Measurements from ENCODE around the gene FAM174A.

The FAM174A gene

DNA sequence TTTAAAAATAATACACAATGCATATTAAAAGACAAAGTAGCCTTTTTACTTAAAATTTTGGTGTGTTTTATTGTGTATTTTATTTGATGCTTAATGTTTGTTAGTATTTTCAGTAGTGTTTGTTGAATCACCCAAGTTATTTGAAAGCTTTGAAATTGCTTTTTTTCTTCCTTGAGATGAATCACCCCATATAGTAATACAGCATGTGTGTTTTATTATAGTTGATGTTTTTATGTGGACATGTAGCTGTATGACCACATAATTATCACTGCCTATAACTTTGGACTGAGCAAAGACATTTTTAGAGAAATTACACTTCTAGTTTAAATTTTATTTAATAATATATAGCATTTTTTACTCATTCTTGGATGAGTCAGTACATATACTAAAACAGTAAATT is 18.0 kb downstream of the FAM174A start:
- Histone ChIP-seq H2BK5ac (ENCODE audit: low read depth, low read length, poor library complexity, severe bottlenecking) (no peak overlapping the region), H3K4me3 (ENCODE audit: insufficient read depth in 1 of 2, low read depth in 1 of 2, low read length in 2 of 2) (no peak overlapping the region), H3K79me1 (replicated peaks; ENCODE audit: low read length, poor library complexity, severe bottlenecking) (peaks cover 9% of the 10 kb centered on the region), H3K9me3 (ENCODE audit: control insufficient read depth, low read length) (no peaks in the 10 kb centered on the region), H3K27ac (ENCODE audit: low read length, poor library complexity, severe bottlenecking) (no peak overlapping the region), H4K8ac (ENCODE audit: low read length) (no peak overlapping the region), H3K36me3 (ENCODE audit: control insufficient read depth in 1 of 2, insufficient read depth in 2 of 2, low read depth in 1 of 2, low read length in 2 of 2) (no peaks in the 10 kb centered on the region), H2BK12ac (ENCODE audit: low read length in 2 of 2) (no peak overlapping the region), H3K4me2 (ENCODE audit: low read length, poor library complexity, severe bottlenecking) (no peak overlapping the region), H3K9ac (ENCODE audit: low read length) (no peak overlapping the region), H3K4me1 (ENCODE audit: control insufficient read depth, insufficient read depth, low read depth, low read length) (peaks cover 5% of the 10 kb centered on the region), H2AFZ (ENCODE audit: low read depth, low read length) (no peak overlapping the region), H3K18ac (ENCODE audit: low read depth in 1 of 2, low read length in 2 of 2) (no peak overlapping the region), H4K91ac (ENCODE audit: low read length) (no peak overlapping the region), H2BK120ac (ENCODE audit: low read depth, low read length) (no peak overlapping the region), H3K14ac (ENCODE audit: low read length in 2 of 2) (no peak overlapping the region), H3K23ac (ENCODE audit: low read length in 2 of 2) (no peak overlapping the region), H3K27me3 (ENCODE audit: control insufficient read depth in 1 of 2, insufficient read depth in 1 of 2, low read length in 2 of 2) (no peaks in the 10 kb centered on the region), H3K4ac (ENCODE audit: low read depth in 1 of 2, low read length in 2 of 2) (no peak overlapping the region), H2BK15ac (ENCODE audit: low read depth, poor library complexity, severe bottlenecking) (no peak overlapping the region), H2AK5ac (ENCODE audit: low read length, severe bottlenecking) (no peak overlapping the region)
- DNase-seq = no peak

DNA sequence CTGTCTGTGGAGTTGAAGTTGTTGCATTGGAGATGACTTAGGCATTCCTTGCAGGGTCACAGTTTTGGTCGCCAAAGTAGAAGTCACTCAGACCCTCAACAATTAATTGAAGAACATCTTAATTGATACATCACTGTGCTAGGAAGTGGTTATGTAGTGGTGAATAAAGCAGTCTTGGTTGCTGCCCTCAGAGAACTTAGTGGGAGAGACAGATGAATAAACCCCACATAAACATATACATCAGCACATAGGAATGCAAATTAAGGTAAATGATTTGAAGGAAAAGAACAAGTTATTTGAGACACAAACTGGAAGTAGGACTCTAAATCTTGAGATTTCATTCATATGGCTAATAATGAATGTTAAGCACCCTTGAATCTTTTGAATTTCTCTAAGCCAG is 25.7 kb downstream of the FAM174A start:
- no peak overlapping the region for H4K8ac ChIP-seq (ENCODE audit: low read length)
- no peak overlapping the region for H2BK15ac ChIP-seq (ENCODE audit: low read depth, poor library complexity, severe bottlenecking)
- H2BK5ac ChIP-seq (ENCODE audit: low read depth, low read length, poor library complexity, severe bottlenecking) = no peak overlapping the region
- H3K36me3 ChIP-seq (ENCODE audit: control insufficient read depth in 1 of 2, insufficient read depth in 2 of 2, low read depth in 1 of 2, low read length in 2 of 2) = peaks cover 0 to 22% of the 10 kb centered on the region in 2 experiments
- DNase-seq = no peak
- H3K27me3 ChIP-seq (ENCODE audit: control insufficient read depth in 1 of 2, insufficient read depth in 1 of 2, low read length in 2 of 2) = no peaks in the 10 kb centered on the region
- H3K9me3 ChIP-seq (ENCODE audit: control insufficient read depth, low read length) = no peaks in the 10 kb centered on the region
- H2AFZ ChIP-seq (ENCODE audit: low read depth, low read length) = no peak overlapping the region
- H4K91ac ChIP-seq (ENCODE audit: low read length) = no peak overlapping the region
- WGBS = no CpG with 5 or more reads among the region's 1 CpG
- no peak overlapping the region for H3K4me2 ChIP-seq (ENCODE audit: low read length, poor library complexity, severe bottlenecking)
- no peak overlapping the region for H3K23ac ChIP-seq (ENCODE audit: low read length in 2 of 2)
- no peak overlapping the region for H3K18ac ChIP-seq (ENCODE audit: low read depth in 1 of 2, low read length in 2 of 2)
- no peak overlapping the region for H3K4ac ChIP-seq (ENCODE audit: low read depth in 1 of 2, low read length in 2 of 2)
- peaks cover 3% of the 10 kb centered on the region for H3K79me1 ChIP-seq (replicated peaks; ENCODE audit: low read length, poor library complexity, severe bottlenecking)
- no peak overlapping the region for H2BK120ac ChIP-seq (ENCODE audit: low read depth, low read length)
- no peak overlapping the region for H3K4me3 ChIP-seq (ENCODE audit: insufficient read depth in 1 of 2, low read depth in 1 of 2, low read length in 2 of 2)
- H3K14ac ChIP-seq (ENCODE audit: low read length in 2 of 2) = no peak overlapping the region
- no peak overlapping the region for H3K9ac ChIP-seq (ENCODE audit: low read length)
- no peaks in the 10 kb centered on the region for H3K4me1 ChIP-seq (ENCODE audit: control insufficient read depth, insufficient read depth, low read depth, low read length)
- H2AK5ac ChIP-seq (ENCODE audit: low read length, severe bottlenecking) = no peak overlapping the region
- H3K27ac ChIP-seq (ENCODE audit: low read length, poor library complexity, severe bottlenecking) = no peak overlapping the region
- H2BK12ac ChIP-seq (ENCODE audit: low read length in 2 of 2) = no peak overlapping the region

DNA sequence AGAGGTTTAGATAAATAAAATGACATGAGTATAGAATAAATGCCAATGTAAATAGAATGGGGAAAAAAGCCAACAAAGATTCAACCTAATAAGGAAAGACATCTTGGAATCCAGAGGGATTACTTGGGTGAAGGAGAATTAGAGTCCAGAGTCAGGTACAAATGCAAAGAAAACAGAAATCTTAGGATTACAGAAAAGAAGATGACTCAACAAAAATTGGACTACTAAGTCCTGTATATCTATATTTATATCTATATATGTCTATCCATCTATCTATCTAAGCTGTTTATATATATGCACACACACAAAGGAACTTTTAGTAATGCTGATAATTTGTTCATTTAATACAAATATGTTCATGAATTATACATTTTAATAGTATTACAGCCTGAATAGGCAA is 27.6 kb downstream of the FAM174A start:
- H3K4me3 ChIP-seq (ENCODE audit: insufficient read depth in 1 of 2, low read depth in 1 of 2, low read length in 2 of 2) = no peak overlapping the region
- no peak overlapping the region for H4K91ac ChIP-seq (ENCODE audit: low read length)
- no peak overlapping the region for H3K27ac ChIP-seq (ENCODE audit: low read length, poor library complexity, severe bottlenecking)
- H3K4me2 ChIP-seq (ENCODE audit: low read length, poor library complexity, severe bottlenecking) = no peak overlapping the region
- H3K36me3 ChIP-seq (ENCODE audit: control insufficient read depth in 1 of 2, insufficient read depth in 2 of 2, low read depth in 1 of 2, low read length in 2 of 2) = peaks cover 0 to 24% of the 10 kb centered on the region in 2 experiments
- no peak overlapping the region for H3K14ac ChIP-seq (ENCODE audit: low read length in 2 of 2)
- no peak overlapping the region for H2BK15ac ChIP-seq (ENCODE audit: low read depth, poor library complexity, severe bottlenecking)
- H3K9ac ChIP-seq (ENCODE audit: low read length) = no peak overlapping the region
- no peak overlapping the region for H2BK12ac ChIP-seq (ENCODE audit: low read length in 2 of 2)
- no peak for DNase-seq
- no peak overlapping the region for H3K4ac ChIP-seq (ENCODE audit: low read depth in 1 of 2, low read length in 2 of 2)
- no peaks in the 10 kb centered on the region for H3K4me1 ChIP-seq (ENCODE audit: control insufficient read depth, insufficient read depth, low read depth, low read length)
- H2AK5ac ChIP-seq (ENCODE audit: low read length, severe bottlenecking) = no peak overlapping the region
- H2AFZ ChIP-seq (ENCODE audit: low read depth, low read length) = no peak overlapping the region
- peaks cover 3% of the 10 kb centered on the region for H3K79me1 ChIP-seq (replicated peaks; ENCODE audit: low read length, poor library complexity, severe bottlenecking)
- no peak overlapping the region for H3K18ac ChIP-seq (ENCODE audit: low read depth in 1 of 2, low read length in 2 of 2)
- H4K8ac ChIP-seq (ENCODE audit: low read length) = no peak overlapping the region
- no peaks in the 10 kb centered on the region for H3K27me3 ChIP-seq (ENCODE audit: control insufficient read depth in 1 of 2, insufficient read depth in 1 of 2, low read length in 2 of 2)
- no peak overlapping the region for H2BK120ac ChIP-seq (ENCODE audit: low read depth, low read length)
- no peak overlapping the region for H2BK5ac ChIP-seq (ENCODE audit: low read depth, low read length, poor library complexity, severe bottlenecking)
- no peaks in the 10 kb centered on the region for H3K9me3 ChIP-seq (ENCODE audit: control insufficient read depth, low read length)
- H3K23ac ChIP-seq (ENCODE audit: low read length in 2 of 2) = no peak overlapping the region

DNA sequence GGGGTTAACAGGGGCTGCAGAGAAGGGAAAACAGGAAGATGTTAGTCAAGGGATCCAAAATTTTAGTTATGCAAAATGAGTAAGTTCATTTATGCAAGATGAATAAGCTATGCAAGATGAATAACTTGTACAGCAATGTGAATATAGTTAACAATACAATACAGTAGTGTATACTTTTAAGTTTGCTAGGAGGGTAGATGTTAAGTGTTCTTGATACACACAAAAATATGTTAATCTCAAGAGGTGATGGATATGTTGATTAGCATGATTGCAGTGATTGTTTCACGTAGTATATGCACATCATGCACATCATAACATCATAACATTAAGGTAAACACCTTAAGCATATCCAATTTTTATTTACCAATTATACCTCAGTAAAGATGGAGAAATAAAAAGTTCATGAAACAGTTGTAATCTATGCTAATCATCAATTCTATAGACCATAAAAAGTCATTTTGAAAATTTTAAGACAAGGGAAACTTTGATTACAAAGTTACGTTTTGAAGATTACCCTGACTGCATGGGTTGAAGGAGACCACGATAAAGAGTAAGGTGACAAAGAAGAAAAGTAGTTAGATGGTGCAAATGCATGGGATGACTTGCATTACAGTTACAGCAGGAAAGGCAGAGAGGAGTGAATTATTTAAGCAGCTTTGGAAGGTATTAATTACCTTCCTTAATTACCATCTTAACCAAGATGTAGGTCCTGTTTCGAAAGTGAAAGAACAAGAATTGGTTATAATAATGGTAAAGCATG is 31.4 kb downstream of the FAM174A start:
- Histone ChIP-seq H2AFZ (ENCODE audit: low read depth, low read length) (no peak overlapping the region), H3K4me1 (ENCODE audit: control insufficient read depth, insufficient read depth, low read depth, low read length) (no peaks in the 10 kb centered on the region), H3K27ac (ENCODE audit: low read length, poor library complexity, severe bottlenecking) (no peak overlapping the region), H3K27me3 (ENCODE audit: control insufficient read depth in 1 of 2, insufficient read depth in 1 of 2, low read length in 2 of 2) (no peaks in the 10 kb centered on the region), H3K4me2 (ENCODE audit: low read length, poor library complexity, severe bottlenecking) (no peak overlapping the region), H3K79me1 (replicated peaks; ENCODE audit: low read length, poor library complexity, severe bottlenecking) (peaks cover under 1% of the 10 kb centered on the region), H2BK15ac (ENCODE audit: low read depth, poor library complexity, severe bottlenecking) (no peak overlapping the region), H2BK5ac (ENCODE audit: low read depth, low read length, poor library complexity, severe bottlenecking) (no peak overlapping the region), H2BK12ac (ENCODE audit: low read length in 2 of 2) (no peak overlapping the region), H3K14ac (ENCODE audit: low read length in 2 of 2) (no peak overlapping the region), H2BK120ac (ENCODE audit: low read depth, low read length) (no peak overlapping the region), H4K8ac (ENCODE audit: low read length) (no peak overlapping the region), H2AK5ac (ENCODE audit: low read length, severe bottlenecking) (no peak overlapping the region), H3K18ac (ENCODE audit: low read depth in 1 of 2, low read length in 2 of 2) (no peak overlapping the region), H4K91ac (ENCODE audit: low read length) (no peak overlapping the region), H3K9me3 (ENCODE audit: control insufficient read depth, low read length) (no peaks in the 10 kb centered on the region), H3K36me3 (ENCODE audit: control insufficient read depth in 1 of 2, insufficient read depth in 2 of 2, low read depth in 1 of 2, low read length in 2 of 2) (peaks cover 0 to 31% of the 10 kb centered on the region in 2 experiments), H3K9ac (ENCODE audit: low read length) (no peak overlapping the region), H3K23ac (ENCODE audit: low read length in 2 of 2) (no peak overlapping the region), H3K4me3 (ENCODE audit: insufficient read depth in 1 of 2, low read depth in 1 of 2, low read length in 2 of 2) (no peak overlapping the region), H3K4ac (ENCODE audit: low read depth in 1 of 2, low read length in 2 of 2) (no peak overlapping the region)
- no peak for DNase-seq
- 85% methylated on average over 2 of the region's 4 CpGs for WGBS
